Transverse colon (tissue), 4 donors: ENCODE results near the gene OPRPN.

Experiments used
- EP300 ChIP-seq: sonication (generic); formaldehyde crosslinking; IDR thresholded peaks from one replicate; pipeline ENCODE4 v1.6.1; 2017; ENCODE audit warnings: antibody characterized with exemption, low read depth
- POLR2A ChIP-seq: fragments of 450-650 bp; IDR thresholded peaks from one replicate; pipeline ENCODE4 v1.6.1; 2016; ENCODE audit warnings: antibody characterized with exemption, mild to moderate bottlenecking, moderate library complexity
- POLR2AphosphoS5 ChIP-seq, 3 donors: sonication (generic); formaldehyde crosslinking; IDR thresholded peaks; one replicate each; pipeline ENCODE4 v1.6.1; 2016; ENCODE audit warnings: antibody characterized with exemption in 3 of 3
- TF ChIP-seq, protein P1 (sequence below), 5 experiments: fragments of 200-600 bp in 3 of 5; fragments of 450-650 bp in 2 of 5; sonication (generic) in 3 of 5; IDR thresholded peaks; 1 replicate in 2 of 5; 2 replicates in 3 of 5; pipeline ENCODE4 v1.5.1; 2016 to 2017; ENCODE audit warnings: antibody characterized with exemption in 5 of 5, inconsistent platforms in 3 of 5, mild to moderate bottlenecking in 2 of 5, moderate library complexity in 1 of 5

DNA sequence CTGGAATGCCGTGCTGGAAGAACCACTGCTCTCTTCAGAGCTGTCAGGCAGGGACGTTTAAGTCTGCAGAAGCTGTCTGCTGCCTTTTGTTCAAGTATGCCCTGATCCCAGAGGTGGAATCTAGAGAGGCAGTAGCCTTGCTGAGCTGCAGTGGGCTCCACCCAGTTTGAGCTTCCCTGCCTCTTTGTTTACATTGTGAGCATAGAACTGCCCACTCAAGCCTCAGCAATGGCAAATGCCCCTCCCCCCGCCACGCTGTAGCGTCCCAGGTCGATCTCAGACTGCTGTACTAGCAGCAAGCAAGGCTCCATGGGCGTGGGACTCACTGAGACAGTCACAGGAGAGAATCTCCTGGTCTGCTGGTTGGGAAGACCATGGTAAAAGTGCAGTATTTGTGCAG, 39.5 kb downstream of the OPRPN start:
- TF ChIP-seq, protein P1, sequence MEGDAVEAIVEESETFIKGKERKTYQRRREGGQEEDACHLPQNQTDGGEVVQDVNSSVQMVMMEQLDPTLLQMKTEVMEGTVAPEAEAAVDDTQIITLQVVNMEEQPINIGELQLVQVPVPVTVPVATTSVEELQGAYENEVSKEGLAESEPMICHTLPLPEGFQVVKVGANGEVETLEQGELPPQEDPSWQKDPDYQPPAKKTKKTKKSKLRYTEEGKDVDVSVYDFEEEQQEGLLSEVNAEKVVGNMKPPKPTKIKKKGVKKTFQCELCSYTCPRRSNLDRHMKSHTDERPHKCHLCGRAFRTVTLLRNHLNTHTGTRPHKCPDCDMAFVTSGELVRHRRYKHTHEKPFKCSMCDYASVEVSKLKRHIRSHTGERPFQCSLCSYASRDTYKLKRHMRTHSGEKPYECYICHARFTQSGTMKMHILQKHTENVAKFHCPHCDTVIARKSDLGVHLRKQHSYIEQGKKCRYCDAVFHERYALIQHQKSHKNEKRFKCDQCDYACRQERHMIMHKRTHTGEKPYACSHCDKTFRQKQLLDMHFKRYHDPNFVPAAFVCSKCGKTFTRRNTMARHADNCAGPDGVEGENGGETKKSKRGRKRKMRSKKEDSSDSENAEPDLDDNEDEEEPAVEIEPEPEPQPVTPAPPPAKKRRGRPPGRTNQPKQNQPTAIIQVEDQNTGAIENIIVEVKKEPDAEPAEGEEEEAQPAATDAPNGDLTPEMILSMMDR (IDR thresholded peaks at IDR 0.05), result no peak
- no peak for TF ChIP-seq POLR2AphosphoS5 (IDR thresholded peaks at IDR 0.05)
- no peak for TF ChIP-seq POLR2A
- no peak for TF ChIP-seq EP300
